WERI-Rb-1 (cell line): ENCODE results near the gene CASP5.
"Not testable (repeated sequence)": the region's sequence is repeated elsewhere in the genome, so short reads cannot be mapped to it uniquely, and the experiment has no call there.

Source experiments
- DNase-seq: peaks from one replicate; pipeline ENCODE4 v3.0.0-alpha.2; 2020
- H3K27ac ChIP-seq: fragments of 250-450 bp; sonication (Bioruptor Pico); 2 replicates; pipeline ENCODE4 v1.5.1; 2020; ENCODE audit warnings: mild to moderate bottlenecking, moderate library complexity
- H3K27me3 ChIP-seq: fragments of 250-450 bp; sonication (Bioruptor Pico); 2 replicates; pipeline ENCODE4 v1.5.1; 2021; ENCODE audit warnings: mild to moderate bottlenecking, low read depth, moderate library complexity; ENCODE audit not compliant: insufficient read depth, severe bottlenecking
- H3K36me3 ChIP-seq: fragments of 250-450 bp; sonication (Bioruptor Pico); 2 replicates; pipeline ENCODE4 v1.5.1; 2020; ENCODE audit warnings: mild to moderate bottlenecking, moderate library complexity
- H3K4me3 ChIP-seq: 2 replicates; pipeline ENCODE4 v1.5.1; 2011; ENCODE audit warnings: low read depth, mild to moderate bottlenecking, control low read depth, low read length
- H3K9me3 ChIP-seq: fragments of 250-450 bp; sonication (Bioruptor Pico); 2 replicates; pipeline ENCODE4 v1.5.1; 2021; ENCODE audit warnings: mild to moderate bottlenecking, moderate library complexity; ENCODE audit not compliant: severe bottlenecking
- CTCF ChIP-seq: IDR thresholded peaks from 2 replicates; pipeline ENCODE4 v1.5.1; 2011; ENCODE audit warnings: low read depth, mild to moderate bottlenecking, control low read depth, inconsistent platforms, low read length

The CASP5 gene

GRCh38 chr11:104991994-104992393 lies 31.0 kb downstream of the CASP5 start:
- no peaks in the 10 kb centered on the region for H3K36me3 ChIP-seq
- no peaks in the 10 kb centered on the region for H3K27me3 ChIP-seq
- H3K27ac ChIP-seq, result no peak overlapping the region
- no peak overlapping the region for H3K4me3 ChIP-seq
- DNase-seq, result no peak
- no peaks in the 10 kb centered on the region for H3K9me3 ChIP-seq
- no peak for TF ChIP-seq CTCF

GRCh38 chr11:104984808-104985207 lies 38.2 kb downstream of the CASP5 start:
- no peak for TF ChIP-seq CTCF
- H3K36me3 ChIP-seq, result no peaks in the 10 kb centered on the region
- no peaks in the 10 kb centered on the region for H3K9me3 ChIP-seq
- no peak overlapping the region for H3K27ac ChIP-seq
- H3K27me3 ChIP-seq, result no peaks in the 10 kb centered on the region
- no peak overlapping the region for H3K4me3 ChIP-seq
- DNase-seq, result no peak

GRCh38 chr11:104979839-104980238 lies 43.1 kb downstream of the CASP5 start:
- no peaks in the 10 kb centered on the region for H3K9me3 ChIP-seq
- H3K4me3 ChIP-seq, result no peak overlapping the region
- DNase-seq, result no peak
- no peaks in the 10 kb centered on the region for H3K36me3 ChIP-seq
- no peak overlapping the region for H3K27ac ChIP-seq
- TF ChIP-seq CTCF, result no peak
- no peaks in the 10 kb centered on the region for H3K27me3 ChIP-seq

- no peaks in the 10 kb centered on the region for H3K36me3 ChIP-seq
- H3K27ac ChIP-seq, result no peak overlapping the region
- H3K9me3 ChIP-seq, result no peaks in the 10 kb centered on the region
- DNase-seq, result no peak
- H3K27me3 ChIP-seq, result no peaks in the 10 kb centered on the region
- H3K4me3 ChIP-seq, result no peak overlapping the region
- no peak for TF ChIP-seq CTCF
Observed at GRCh38 chr11:104973616-104974015, 49.4 kb downstream of the CASP5 start.

GRCh38 chr11:104972924-104973323 lies 50.0 kb downstream of the CASP5 start:
- not testable (repeated sequence) for H3K36me3 ChIP-seq, H3K9me3 ChIP-seq

GRCh38 chr11:104970756-104971155 lies 52.2 kb downstream of the CASP5 start:
- no peak for DNase-seq
- no peaks in the 10 kb centered on the region for H3K9me3 ChIP-seq

More at GRCh38 chr11:104972924-104973323, 50.0 kb downstream of the CASP5 start:
- H3K27ac ChIP-seq, H3K4me3 ChIP-seq, H3K27me3 ChIP-seq, DNase-seq: not testable (repeated sequence)

More at GRCh38 chr11:104970756-104971155, 52.2 kb downstream of the CASP5 start:
- H3K27me3 ChIP-seq, result no peaks in the 10 kb centered on the region
- no peaks in the 10 kb centered on the region for H3K36me3 ChIP-seq
- H3K4me3 ChIP-seq, result no peak overlapping the region
- no peak overlapping the region for H3K27ac ChIP-seq
- no peak for TF ChIP-seq CTCF
